Inflammatory macrophage treated with lipopolysaccharide for 4 hours (primary cell): ENCODE data around the gene TMEM175.

Experiments used
- DNase-seq: peaks from one replicate; pipeline ENCODE4 v3.0.0-alpha.2; 2020

The TMEM175 gene

DNA sequence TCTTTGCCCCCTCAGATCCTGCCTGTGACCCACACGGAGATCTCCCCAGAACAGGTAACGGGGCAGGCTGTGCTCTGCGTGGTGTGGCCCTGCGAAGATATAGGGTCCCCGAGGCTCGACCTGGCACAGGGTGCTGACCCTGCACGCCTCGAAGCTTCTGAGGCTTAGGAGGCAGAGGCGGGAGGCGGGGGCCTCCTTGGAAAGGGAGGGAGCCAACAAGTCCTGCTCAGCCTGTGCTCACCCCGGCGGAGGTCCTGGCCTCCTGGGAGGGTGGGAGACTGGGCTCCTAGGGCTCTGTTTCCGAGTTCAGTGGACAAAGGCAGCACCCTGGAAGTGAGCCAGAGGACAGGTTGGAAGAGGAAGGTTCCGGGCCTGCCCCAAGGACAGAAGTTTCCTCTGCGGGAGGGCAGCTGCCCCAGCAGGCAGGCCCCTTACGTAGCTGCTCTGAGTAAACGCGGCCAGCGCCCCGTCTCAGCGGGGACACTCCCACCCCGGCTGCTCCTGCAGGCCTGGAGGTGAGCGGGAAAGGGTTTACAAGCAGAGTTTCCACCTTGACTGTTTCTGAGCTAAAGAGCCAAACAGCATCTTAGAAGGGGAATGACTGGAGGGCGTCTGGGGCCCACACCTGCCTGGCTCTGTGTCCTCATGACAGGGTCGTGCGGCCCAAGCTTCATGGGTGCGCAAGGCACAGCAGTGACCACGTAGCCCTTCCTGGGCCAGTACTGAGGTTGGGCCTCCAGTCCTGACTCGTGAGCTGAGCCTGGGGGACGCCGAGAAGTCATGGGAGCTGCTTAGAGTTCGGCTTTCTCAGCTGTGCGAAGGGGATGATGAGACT is 16.1 kb downstream of the TMEM175 start:
- DNase-seq = no peak

DNA sequence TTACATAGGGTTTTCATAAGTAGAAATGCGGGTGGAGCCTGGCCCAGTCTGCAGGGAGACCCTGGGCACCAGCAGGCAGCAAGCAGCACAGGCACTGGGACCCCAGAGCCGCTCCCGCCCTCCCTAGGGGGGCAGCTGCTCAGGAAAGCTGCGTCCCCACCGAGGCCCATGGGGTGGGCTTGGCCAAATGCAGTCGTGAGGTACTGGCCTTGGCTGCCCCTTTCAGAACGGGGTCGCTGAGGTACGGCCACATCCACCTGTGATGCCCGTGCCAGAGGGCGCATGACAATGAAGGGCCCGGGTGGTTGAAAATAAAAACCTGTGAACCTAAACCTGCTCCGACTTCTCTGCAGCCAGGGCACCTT is 16.7 kb downstream of the TMEM175 start:
- DNase-seq = no peak

DNA sequence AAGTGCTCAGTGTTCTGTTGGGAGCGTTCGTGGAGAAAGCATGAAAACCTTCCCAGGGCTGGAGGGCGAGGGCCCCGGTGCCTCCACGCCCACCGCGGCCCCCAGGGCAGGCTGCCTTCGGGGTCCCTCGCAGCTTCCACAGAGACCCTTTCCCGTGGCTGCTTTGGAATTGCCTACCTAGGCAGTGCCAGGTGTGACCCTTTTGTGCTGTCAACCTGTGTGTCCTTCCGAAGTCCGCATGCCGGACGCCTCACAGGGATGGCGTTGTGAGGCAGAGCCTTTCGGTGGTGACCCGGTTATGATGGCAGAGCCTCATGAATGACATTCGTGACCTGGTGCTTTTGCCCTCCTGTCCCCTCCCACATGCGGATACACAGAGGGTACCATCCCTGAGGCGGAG is 17.4 kb downstream of the TMEM175 start:
- DNase-seq = no peak

DNA sequence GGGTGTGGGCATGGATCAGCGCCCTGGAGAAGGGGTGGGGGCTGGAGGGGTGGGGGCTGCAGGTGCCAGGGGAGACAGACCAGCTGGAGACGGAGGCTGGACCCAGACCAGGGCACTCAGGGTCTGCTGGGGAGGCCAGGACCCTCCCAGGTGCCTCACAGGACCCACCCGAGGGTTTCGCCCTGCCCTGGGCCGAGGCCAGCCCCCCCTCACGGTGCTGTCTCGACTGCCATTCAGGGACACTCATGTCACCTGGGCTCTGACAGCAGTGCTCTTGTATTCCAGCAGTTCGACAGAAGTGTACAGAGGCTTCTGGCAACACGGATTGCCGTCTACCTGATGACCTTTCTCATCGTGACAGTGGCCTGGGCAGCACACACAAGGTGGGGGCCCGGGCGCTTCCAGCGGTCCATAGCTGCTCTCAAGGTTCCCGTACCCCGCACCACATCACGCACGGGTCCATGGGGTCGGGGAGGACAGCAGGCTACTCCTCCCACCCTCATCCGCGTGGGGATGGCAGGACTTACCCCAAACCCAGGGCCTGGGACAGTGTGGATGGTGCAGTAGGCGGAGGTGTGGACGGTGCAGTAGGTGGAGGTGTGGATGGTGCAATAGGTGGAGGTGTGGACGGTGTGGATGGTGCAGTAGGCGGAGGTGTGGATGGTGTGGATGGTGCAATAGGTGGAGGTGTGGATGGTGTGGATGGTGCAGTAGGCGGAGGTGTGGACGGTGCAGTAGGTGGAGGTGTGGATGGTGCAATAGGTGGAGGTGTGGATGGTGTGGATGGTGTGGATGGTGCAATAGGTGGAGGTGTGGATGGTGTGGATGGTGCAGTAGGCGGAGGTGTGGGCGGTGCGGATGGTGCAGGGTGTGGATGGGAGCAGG is 18.1 kb downstream of the TMEM175 start:
- no peak for DNase-seq

DNA sequence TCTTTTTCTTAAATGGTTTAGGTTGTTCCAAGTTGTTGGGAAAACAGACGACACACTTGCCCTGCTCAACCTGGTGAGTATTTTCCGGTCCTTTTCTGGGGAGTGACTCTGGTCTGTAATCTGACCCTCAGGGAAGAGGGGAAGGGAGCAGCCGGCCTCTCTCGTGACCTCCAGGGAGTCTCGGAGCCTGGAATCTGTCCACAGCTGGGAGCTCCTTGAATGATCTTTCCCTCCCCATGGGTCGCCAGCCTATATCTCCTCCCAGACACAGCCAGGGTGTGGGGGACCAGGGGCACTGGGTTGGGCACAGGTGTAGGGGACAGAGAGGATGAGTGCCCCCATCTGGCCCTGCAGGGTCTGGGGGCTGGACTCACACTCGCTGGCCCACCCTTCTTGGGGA is 18.9 kb downstream of the TMEM175 start:
- no peak for DNase-seq

DNA sequence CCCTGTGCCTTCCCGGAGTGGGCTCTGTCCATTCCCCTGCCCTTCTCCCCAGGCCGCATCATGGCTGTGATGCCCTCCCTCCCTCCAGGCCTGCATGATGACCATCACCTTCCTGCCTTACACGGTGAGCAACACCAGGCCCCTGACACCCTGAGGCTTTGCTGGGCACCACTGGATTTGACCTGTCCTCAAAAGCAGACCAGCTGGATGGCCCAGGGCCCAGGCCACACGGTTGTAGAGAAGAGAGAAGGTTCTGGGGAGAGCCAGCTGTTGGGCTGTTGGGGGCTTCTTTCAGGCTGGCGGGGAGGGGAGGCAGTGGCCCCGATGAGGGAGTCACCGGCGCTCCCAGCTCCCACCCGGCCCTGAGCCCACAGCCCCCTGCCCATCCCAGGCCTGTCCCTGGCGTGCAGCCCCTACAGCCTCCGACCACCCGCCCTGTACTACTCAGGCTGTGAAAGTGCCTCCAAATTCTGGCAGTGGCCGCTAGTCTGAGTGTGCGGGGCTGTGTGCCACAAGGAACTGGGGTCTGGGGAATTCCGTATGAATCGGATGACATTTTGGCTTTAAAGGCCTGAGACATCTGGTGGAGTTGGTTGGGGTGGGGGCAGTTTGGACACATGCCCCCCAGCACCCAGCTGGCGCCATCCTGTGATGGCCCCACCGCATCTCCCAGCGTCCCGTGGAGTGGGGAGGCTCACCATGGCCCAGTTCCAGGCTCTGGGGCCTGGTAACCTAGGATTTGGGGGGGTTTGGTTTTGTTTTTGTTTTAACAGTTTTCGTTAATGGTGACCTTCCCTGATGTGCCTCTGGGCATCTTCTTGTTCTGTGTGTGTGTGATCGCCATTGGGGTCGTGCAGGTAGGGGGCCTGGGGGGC is 19.6 kb downstream of the TMEM175 start:
- no peak for DNase-seq

DNA sequence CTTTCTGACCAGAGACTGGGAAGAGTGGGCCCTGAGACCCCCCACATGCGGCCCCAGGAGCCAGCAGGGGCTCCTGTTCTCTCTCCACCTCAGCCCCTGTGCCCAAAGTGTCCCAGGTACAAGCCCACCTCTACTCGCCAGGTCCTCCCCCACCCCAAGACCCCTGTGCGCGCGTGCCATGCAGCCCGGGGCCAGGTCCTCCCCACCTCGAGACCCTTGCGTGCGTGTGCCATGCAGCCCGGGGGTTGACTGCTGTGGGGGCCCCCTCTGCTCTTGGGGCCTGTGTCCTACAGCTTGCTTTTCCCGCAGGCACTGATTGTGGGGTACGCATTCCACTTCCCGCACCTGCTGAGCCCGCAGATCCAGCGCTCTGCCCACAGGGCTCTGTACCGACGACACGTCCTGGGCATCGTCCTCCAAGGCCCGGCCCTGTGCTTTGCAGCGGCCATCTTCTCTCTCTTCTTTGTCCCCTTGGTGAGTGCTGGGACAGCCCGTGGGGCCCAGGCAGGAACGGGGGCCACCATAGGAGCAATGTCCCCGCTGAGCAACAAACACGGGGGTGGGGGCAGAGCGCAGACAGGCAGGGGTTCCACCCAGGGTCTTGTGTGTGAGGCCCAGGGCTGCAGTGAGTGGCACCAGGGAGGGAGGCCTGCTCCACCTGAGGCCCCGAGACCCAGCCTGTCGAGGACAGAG is 20.8 kb downstream of the TMEM175 start:
- no peak for DNase-seq

DNA sequence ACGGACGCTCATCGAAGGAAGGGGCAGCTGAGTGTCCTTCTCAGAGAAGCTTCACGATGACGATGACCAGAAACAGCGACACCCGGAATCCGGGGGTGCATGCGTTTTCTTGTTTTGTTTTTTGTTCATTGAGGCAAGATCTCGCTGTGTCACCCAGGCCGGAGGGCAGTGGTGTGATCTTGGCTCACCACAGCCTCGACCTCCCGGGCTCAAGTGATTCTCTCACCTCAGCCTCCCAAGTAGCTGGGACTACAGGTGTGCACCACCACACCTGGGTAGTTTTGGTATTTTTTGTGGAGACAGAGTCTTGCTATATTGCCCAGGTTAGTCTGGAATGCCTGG is 21.3 kb downstream of the TMEM175 start:
- no peak for DNase-seq

DNA sequence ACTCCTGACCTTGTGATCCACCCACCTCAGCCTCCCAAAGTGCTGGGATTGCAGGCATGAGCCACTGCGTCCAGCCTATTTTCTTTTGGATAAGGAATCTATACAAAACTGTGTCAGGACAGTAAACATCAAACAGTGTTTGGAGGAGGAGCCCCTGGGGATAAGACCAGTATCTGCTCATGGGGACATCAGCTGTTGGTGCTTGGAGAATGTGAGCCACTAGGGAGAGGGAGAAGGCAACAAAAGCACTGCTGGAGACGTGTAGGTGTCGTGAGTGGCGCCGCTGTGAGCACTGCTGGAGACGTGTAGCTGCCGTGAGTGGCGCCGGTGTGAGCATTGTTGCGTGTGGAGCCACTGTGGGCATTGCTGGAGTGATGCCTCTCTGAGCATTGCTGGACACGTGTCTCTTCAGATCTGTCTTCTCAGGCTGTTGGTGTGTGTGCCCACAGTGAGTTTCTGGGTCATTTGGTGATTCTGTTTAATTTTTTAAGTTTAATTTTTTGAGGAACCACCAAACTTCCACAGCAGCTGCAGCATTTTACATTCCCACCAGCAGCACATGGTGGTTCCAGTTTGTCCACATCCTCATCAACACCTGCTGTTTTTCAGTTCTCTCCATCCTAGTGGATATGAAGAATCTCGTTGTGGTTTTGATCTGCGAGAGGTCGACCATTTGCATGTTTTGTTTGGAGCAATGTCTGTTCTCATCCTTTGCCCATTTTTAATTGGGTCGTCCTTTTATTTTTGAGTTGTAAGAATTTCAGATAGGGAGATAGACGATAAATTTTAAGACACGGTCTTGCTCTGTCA is 22.2 kb downstream of the TMEM175 start:
- no peak for DNase-seq

DNA sequence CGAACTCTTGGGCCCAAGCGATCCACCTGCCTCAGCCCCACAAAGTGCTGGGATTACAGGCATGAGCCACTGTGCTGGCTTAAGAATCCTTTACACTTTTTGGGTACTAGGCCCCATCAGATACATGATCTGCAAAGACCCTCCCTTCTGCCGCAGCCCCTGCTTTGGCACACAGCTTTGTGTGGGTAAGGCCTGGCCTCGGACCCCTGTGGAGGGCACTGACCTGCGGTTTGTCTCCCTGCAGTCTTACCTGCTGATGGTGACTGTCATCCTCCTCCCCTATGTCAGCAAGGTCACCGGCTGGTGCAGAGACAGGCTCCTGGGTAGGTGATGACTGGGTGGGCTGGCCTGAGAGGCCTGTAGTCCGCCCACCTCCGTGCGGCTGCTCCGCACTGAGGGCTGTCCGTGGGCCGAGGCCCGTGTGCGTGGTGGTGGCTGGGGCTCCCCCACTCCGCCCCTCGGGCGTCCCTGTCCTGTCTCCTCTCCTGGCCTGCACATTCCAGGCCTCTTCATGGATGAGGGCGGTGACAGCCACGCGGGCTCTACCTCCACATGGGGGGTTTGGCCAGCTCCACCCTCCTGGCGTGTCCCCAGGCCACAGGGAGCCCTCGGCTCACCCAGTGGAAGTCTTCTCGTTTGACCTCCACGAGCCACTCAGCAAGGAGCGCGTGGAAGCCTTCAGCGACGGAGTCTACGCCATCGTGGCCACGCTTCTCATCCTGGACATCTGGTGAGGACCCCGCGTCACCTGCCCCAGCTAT is 23.1 kb downstream of the TMEM175 start:
- DNase-seq = no peak

DNA sequence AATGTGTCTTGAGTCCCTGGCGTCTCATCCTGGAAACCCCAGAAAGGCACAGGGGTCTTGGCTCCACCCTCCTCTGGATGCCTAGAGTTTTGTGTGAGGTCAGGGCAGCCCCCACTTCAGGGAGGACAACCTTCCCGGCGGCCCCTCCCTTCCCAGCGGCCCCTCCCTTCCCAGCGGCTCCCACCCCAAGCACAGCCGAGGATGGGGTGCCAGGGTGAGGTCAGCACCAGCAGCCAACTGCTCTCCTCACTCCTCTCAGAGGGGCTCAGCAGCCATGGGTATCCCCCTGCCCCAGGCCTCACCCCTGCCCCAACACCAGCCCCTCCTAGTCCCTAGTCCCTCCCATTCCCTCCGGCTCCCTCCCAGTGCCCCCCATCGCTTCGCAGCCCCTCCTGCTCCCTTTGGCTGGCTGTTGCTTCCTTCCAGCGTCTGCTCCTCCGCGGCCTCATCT is 23.7 kb downstream of the TMEM175 start:
- DNase-seq = no peak

DNA sequence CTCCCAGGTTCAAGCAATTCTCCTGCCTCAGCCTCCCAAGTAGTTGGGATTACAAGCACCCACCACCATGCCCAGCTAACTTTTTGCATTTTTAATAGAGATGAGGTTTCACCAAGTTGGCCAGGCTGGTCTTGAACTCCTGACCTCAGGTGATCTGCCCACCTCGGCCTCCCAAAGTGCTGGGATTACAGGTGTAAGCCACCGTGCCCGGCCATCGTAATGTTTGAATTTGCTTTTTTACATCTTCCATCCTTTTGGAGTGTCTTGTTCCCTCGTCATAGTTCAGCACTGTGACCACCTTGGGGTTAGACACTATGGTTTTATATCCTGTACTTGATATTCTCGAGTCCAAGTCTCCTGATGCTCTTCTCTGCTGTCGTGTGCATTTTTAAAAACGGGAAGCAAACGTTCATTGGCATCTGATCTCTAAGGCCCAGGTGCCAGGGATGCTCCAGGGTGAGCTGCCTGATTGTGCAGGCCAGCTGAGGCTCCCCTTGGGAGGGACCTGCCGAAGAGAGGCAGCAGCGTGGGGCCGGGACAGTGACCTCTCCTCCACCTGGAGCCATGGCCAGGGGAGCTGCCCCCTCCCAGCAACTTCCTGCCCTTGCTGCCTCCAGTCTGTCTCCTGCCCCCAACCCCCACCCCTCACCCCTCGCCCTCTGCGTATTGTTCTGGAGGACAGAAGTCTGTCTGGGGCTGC is 24.4 kb downstream of the TMEM175 start:
- DNase-seq = no peak

DNA sequence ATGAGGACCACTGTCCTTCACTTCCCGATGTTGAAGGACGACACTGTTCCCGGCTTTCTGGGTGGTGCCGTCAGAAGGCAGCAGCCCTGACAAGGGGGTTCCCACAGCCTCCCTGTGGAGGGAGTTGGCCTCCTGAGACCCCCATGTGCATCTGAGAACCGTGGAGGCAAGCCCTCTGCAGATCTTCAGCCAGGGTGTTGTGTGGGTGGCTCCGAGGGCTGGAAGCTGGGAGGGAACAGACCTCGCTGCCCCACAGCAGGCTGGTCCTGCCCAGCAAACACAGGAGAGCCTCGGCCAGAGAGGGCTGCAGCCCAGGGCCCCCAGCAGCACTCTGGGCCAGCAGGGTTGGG is 24.9 kb downstream of the TMEM175 start:
- no peak for DNase-seq

DNA sequence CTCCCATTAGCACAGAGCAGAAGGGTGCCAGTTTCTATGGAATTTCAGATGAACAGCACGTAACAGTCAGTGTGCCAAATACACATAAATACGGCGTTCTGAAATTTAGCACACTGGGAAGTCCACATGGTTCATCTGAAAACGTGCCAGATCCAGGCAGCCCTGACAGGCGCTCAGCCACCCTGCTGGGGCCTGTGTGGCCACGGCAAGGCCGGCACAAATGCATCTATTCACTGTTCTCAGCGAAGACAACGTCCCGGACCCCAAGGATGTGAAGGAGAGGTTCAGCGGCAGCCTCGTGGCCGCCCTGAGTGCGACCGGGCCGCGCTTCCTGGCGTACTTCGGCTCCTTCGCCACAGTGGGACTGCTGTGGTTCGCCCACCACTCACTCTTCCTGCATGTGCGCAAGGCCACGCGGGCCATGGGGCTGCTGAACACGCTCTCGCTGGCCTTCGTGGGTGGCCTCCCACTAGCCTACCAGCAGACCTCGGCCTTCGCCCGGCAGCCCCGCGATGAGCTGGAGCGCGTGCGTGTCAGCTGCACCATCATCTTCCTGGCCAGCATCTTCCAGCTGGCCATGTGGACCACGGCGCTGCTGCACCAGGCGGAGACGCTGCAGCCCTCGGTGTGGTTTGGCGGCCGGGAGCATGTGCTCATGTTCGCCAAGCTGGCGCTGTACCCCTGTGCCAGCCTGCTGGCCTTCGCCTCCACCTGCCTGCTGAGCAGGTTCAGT is 25.5 kb downstream of the TMEM175 start:
- DNase-seq = no peak

DNA sequence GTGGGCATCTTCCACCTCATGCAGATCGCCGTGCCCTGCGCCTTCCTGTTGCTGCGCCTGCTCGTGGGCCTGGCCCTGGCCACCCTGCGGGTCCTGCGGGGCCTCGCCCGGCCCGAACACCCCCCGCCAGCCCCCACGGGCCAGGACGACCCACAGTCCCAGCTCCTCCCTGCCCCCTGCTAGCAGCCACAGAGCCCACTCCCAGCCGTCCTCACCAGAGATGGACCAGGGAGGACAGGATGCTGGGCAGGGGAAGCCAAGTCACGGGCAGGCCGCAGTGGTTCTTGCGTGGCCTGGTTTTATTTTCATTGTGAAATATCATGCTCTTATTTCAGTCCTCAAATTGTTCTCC is 26.0 kb downstream of the TMEM175 start:
- DNase-seq = no peak

DNA sequence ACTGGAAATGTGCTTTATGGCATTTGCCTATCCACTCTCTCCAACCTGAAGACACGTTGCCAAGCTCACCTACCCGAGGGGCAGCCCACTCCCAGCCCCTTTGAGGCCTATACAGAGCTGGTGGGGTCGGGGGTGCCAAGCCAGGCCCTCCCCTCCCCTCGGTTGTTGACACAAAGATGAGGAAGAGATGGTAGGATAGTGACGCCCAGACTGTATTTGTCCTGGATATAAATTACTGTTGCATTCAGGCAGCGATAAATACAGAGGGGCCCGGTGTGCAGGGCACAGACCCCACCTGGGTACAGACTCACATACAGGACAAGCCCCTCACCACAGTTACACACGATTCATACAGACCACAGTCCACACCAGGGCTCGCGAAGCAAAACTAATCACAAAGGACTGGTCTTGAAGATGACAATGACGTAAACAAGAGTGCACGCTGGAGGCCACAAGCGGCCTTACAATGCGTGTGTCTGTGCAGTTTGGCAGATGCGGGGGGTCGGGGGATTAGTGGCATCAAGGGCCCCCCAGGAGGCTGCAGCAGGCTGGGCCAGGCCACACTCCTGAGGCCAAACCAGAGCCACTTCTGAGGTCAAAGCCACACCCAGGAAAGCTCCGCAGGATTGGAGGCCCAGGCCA is 26.6 kb downstream of the TMEM175 start:
- DNase-seq = no peak

DNA sequence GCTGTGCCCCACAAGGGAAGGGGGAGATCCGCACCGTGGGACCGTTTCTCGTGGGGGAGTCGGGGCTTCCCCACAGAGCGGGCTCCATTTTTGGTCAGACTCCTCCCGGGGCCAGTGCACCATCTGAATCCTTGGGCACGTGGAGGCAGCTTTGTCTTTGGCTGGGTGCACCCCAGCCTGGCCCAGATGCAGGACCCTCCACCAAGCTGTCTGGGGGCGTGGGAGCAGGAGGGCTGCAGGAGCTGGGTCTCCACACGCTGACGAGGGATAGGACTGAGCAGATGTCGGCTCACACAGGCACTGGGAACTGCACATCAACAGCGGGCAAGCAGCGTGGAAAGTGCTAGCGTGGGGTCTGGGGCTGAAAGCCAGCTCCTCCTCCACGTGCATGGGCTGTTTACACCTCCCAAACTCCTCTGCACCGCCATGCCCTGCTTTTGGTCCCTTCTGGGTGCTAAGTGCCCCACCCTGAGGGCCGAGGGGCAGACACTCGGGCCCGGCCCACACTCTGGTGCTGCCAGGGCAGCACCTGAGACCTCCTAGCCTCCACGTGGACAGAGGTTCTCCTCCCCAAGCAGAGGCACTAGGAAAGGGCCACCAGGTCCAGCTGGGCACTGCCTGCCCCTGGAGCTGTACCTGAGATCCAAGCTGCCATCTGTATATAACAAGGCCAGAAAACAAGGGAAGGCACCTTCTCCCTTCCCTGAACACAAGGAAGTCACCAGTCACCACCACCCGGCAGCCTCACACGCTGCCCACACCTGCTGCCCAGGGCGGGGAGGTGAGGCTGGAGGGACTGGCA is 27.3 kb downstream of the TMEM175 start:
- DNase-seq = no peak

DNA sequence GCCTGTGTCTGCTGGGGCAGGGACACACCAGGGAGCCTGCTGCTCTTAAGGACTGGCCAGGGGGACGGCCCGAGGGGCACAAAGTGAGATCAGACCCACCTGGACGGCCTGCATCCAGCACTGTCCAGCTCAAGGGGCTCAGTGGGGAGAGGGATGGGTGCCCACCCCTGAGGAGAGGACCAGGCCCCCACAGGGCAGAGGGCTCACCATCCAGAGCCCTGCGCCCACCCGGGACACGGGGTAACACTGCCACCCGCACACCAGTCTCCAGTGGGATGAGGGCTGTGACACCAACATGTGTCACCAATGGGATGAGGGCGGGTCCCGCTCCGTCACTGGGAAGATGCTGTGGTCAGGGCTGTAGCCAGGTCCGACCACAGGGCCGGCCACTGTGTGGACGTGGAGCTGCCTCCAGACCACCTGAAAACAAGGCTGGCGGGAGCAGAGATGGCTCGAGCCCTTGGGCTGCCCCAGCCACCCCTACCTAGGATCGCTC is 27.9 kb downstream of the TMEM175 start:
- no peak for DNase-seq
